ENCODE measurements around the gene RAB8A. TPM values are rescaled to one million over a fixed set of nuclear protein-coding genes. Genes with fewer than 3 reads are reported as not detected.

The RAB8A gene
- total and polyA plus RNA-seq, 2 experiments from 2014 or later: 53.1 to 59.5 TPM

DNA sequence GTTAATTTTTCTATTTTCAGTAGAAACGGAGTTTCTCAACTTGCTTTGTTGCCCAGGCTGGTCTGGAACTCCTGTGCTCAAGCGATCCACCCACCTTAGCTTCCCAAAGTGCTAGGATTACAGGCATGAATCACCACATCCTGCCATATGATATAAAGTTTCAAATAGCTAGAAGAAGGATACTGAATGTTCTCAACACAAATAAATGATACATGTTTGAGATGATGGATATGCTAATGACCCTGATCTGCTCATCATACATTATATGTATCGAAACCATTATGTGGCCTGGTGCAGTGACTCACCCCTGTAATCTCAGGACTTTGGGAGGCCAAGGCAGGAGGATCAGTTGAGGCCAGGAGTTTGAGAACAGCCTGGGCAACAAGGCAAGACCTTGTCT is 50.2 kb downstream of the RAB8A start:
- no peak overlapping the region for H3K27ac ChIP-seq (ENCODE audit: low read depth)
- H3K27ac Mint-ChIP-seq: no peak overlapping the region
- H3K27me3 Mint-ChIP-seq (ENCODE audit: insufficient read depth, low read depth, poor library complexity): peaks cover under 1% of the 10 kb centered on the region
- H3K4me1 Mint-ChIP-seq: no peaks in the 10 kb centered on the region
- no peaks in the 10 kb centered on the region for H3K9me2 ChIP-seq (ENCODE audit: insufficient read depth)
- no peak overlapping the region for H2AFZ ChIP-seq
- peaks cover 7% of the 10 kb centered on the region; the same call in 2 of the 3 replicates for H3K9me3 Mint-ChIP-seq
- H3K4me2 ChIP-seq: no peak overlapping the region
- H3K36me3 Mint-ChIP-seq (ENCODE audit: low read depth): no peaks in the 10 kb centered on the region
- H3K4me1 ChIP-seq (ENCODE audit: insufficient read depth): no peaks in the 10 kb centered on the region
- H3F3A ChIP-seq (replicated peaks; ENCODE audit: low read depth): no peaks in the 10 kb centered on the region
- H4K20me1 ChIP-seq (replicated peaks; ENCODE audit: insufficient read depth): no peaks in the 10 kb centered on the region
- no peaks in the 10 kb centered on the region for H3K79me2 ChIP-seq (replicated peaks; ENCODE audit: insufficient read depth)
- DNase-seq (ENCODE audit: low spot score) (no peak), ATAC-seq (no peak)
- no peaks in the 10 kb centered on the region for H3K36me3 ChIP-seq (ENCODE audit: insufficient read depth)
- H3K4me3 Mint-ChIP-seq: no peak overlapping the region
- TF ChIP-seq CTCF (conservative IDR thresholded peaks at IDR 0.05; ENCODE audit: low read depth in 2 of 2): no peak
- TF ChIP-seq ZNF462 (CRISPR knock-in tag; IDR thresholded peaks at IDR 0.05): no peak
- no peak for TF ChIP-seq POLR2AphosphoS5 (IDR thresholded peaks at IDR 0.05; ENCODE audit: low read depth)
- no peak for TF ChIP-seq ETS1 (IDR thresholded peaks at IDR 0.05)
- TF ChIP-seq STAT1 (IDR thresholded peaks at IDR 0.05; ENCODE audit: unreplicated experiment): no peak
- TF ChIP-seq NANOG (IDR thresholded peaks at IDR 0.05; ENCODE audit: borderline replicate concordance): no peak
- TF ChIP-seq ZNF114 (CRISPR knock-in tag; IDR thresholded peaks at IDR 0.05): no peak
- TF ChIP-seq ZNF331 (CRISPR knock-in tag; IDR thresholded peaks at IDR 0.05; ENCODE audit: low read depth): no peak
- TF ChIP-seq REST (IDR thresholded peaks at IDR 0.05; ENCODE audit: unreplicated experiment): no peak
- TF ChIP-seq EZH2phosphoT487 (IDR thresholded peaks at IDR 0.05; ENCODE audit: unreplicated experiment): no peak
- TF ChIP-seq CREB1 (CRISPR knock-in tag; IDR thresholded peaks at IDR 0.05; ENCODE audit: low read depth): no peak
- no peak for TF ChIP-seq EZH2 (IDR thresholded peaks at IDR 0.05; ENCODE audit: low read depth, unreplicated experiment)
- H3K27me3 ChIP-seq (ENCODE audit: insufficient read depth): no peaks in the 10 kb centered on the region
- no peak overlapping the region for H3K4me3 ChIP-seq

Measured in GM23338 (cell line).